Natural killer cell (primary cell): Measurements from ENCODE around the gene TLK1. TPM values are rescaled to one million over a fixed set of nuclear protein-coding genes. Genes with fewer than 3 reads are reported as not detected.

Experiments
- ATAC-seq, 3 donors: fragments of 150-1000 bp in 2 of 3; fragments of 200-7000 bp in 1 of 3; cut with Tn5 transposase; 1 replicate in 1 of 3; 2 replicates in 2 of 3; pipeline ENCODE4 v1.10.0; 2021; ENCODE audit warnings: mild to moderate bottlenecking in 2 of 3, moderate library complexity in 2 of 3
- DNase-seq, 2 donors: peaks; one replicate each; pipeline versions ENCODE4 v3.0.0 to v3.0.0-alpha.2; 2013 to 2021; ENCODE audit warnings: mixed read lengths in 1 of 2
- H3K27ac ChIP-seq: one replicate; pipeline ENCODE4 v1.5.1; 2013; ENCODE audit warnings: mild to moderate bottlenecking, low read length
- H3K27me3 ChIP-seq: one replicate; pipeline ENCODE4 v1.6.1; 2013; ENCODE audit warnings: low read length; ENCODE audit not compliant: control insufficient read depth, insufficient read depth
- H3K36me3 ChIP-seq: one replicate; pipeline ENCODE4 v1.6.1; 2013; ENCODE audit warnings: low read length; ENCODE audit not compliant: control insufficient read depth, insufficient read depth
- H3K4me1 ChIP-seq: one replicate; pipeline ENCODE4 v1.6.1; 2013; ENCODE audit warnings: low read length; ENCODE audit not compliant: control insufficient read depth, insufficient read depth
- H3K4me3 ChIP-seq: one replicate; pipeline ENCODE4 v1.5.1; 2013; ENCODE audit warnings: low read length
- H3K9me3 ChIP-seq: one replicate; pipeline ENCODE4 v1.6.1; 2013; ENCODE audit warnings: low read length; ENCODE audit not compliant: control insufficient read depth, insufficient read depth
- H3K27ac Mint-ChIP-seq, 2 donors: one replicate each; pipeline ENCODE4 v1.8.0; 2022; ENCODE audit warnings: mild to moderate bottlenecking in 2 of 2, mixed read lengths in 2 of 2, moderate library complexity in 1 of 2
- H3K27me3 Mint-ChIP-seq, 2 donors: one replicate each; pipeline ENCODE4 v1.8.0; 2022; ENCODE audit warnings: low read depth in 2 of 2, mixed read lengths in 2 of 2
- H3K36me3 Mint-ChIP-seq: one replicate; pipeline ENCODE4 v1.8.0; 2022; ENCODE audit warnings: mixed read lengths
- H3K4me1 Mint-ChIP-seq, 2 donors: one replicate each; pipeline ENCODE4 v1.8.0; 2022; ENCODE audit warnings: mixed read lengths in 2 of 2
- H3K4me3 Mint-ChIP-seq: one replicate; pipeline ENCODE4 v1.8.0; 2022; ENCODE audit warnings: mild to moderate bottlenecking, moderate library complexity, mixed read lengths
- H3K9me3 Mint-ChIP-seq, 2 donors: one replicate each; pipeline ENCODE4 v1.8.0; 2022; ENCODE audit warnings: mixed read lengths in 2 of 2
- WGBS: methylation state at CpG from one replicate; pipeline ENCODE4 v1.1.7; 2013; ENCODE audit warnings: missing lambda C conversion rate; ENCODE audit not compliant: insufficient coverage; 5-methylcytosine and 5-hydroxymethylcytosine counted together
- intact Hi-C: fragments of 100-400 bp; cut with micrococcal nuclease; formaldehyde crosslinking; loops from one replicate; pipeline ENCODE4 v1.14.2; 2022
- total RNA-seq, 4 donors: library from RNA; stranded (reverse); fragments of 120-200 nt in 1 of 4; gene quantifications; one replicate each; pipeline versions ENCODE4 v1.2.3 to v1.2.4, GENCODE V29; 2013 to 2022
- TF ChIP-seq, protein P1 (sequence below): fragments of 200-600 bp; IDR thresholded peaks from one replicate; pipeline ENCODE4 v1.8.0; 2022; ENCODE audit warnings: antibody characterized with exemption

The TLK1 gene
- total RNA-seq, 3 donors from 2014 or later (not counting 1 experiment from before 2014, with no cell fraction given) = 90.9 to 101 (median 91.2) TPM

DNA sequence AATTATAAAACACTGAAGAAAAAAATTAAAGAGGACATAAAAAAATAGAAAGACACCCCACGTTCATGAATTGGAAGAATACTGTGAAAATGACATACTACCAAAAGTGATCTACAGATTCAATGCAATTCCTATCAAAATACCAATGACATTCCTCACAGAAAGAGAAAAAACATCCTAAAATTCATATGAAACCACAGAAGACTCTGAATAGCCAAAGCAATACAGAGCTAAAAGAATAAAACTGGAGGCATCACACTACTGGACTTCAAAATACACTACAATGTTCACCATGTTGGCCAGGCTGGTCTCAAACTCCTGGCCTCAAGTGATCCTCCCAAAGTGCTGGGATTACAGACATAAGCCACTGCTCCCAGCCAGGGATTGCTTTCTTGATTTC lies 56.3 kb downstream of the TLK1 start:
- Mint-ChIP-seq H3K36me3 (peaks cover under 1% of the 10 kb centered on the region), H3K27me3 (no peaks in the 10 kb centered on the region), H3K27ac (peak overlapping the region in 1 of 2 donors; percentile 58), H3K9me3 (no peaks in the 10 kb centered on the region), H3K4me3 (no peak overlapping the region), H3K4me1 (peaks cover 61 to 74% of the 10 kb centered on the region in 2 donors)
- TF ChIP-seq, protein P1, sequence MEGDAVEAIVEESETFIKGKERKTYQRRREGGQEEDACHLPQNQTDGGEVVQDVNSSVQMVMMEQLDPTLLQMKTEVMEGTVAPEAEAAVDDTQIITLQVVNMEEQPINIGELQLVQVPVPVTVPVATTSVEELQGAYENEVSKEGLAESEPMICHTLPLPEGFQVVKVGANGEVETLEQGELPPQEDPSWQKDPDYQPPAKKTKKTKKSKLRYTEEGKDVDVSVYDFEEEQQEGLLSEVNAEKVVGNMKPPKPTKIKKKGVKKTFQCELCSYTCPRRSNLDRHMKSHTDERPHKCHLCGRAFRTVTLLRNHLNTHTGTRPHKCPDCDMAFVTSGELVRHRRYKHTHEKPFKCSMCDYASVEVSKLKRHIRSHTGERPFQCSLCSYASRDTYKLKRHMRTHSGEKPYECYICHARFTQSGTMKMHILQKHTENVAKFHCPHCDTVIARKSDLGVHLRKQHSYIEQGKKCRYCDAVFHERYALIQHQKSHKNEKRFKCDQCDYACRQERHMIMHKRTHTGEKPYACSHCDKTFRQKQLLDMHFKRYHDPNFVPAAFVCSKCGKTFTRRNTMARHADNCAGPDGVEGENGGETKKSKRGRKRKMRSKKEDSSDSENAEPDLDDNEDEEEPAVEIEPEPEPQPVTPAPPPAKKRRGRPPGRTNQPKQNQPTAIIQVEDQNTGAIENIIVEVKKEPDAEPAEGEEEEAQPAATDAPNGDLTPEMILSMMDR = no peak
- 100% methylated on average over 1 of the region's 1 CpG for WGBS
- Histone ChIP-seq H3K4me3 (no peak overlapping the region), H3K36me3 (no peaks in the 10 kb centered on the region), H3K27ac (no peak overlapping the region), H3K27me3 (no peaks in the 10 kb centered on the region), H3K9me3 (no peaks in the 10 kb centered on the region), H3K4me1 (no peaks in the 10 kb centered on the region)
- intact Hi-C loops = no loop called here
- no peak for DNase-seq
- ATAC-seq = no peak

DNA sequence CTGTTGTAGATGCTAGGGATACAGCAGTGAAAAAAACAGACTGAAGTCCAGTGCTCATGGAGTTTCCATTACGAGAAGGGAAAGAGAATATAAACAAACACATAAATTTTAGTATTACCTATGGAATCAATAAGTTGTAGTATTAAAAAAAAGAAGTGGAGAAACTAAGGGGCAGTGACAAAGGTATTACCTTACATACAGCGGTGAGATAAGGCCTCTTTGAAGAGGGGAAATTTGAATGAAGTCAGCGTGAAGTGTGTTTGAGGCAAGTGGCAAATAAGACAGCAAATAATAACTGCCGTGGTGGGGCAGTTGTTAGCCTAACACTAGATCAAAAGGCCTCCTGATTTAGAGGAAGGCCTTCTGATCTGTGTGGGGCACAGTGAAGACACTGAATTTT lies 57.9 kb downstream of the TLK1 start:
- Histone ChIP-seq H3K4me1 (no peaks in the 10 kb centered on the region), H3K36me3 (peaks cover 3% of the 10 kb centered on the region), H3K27ac (no peak overlapping the region), H3K4me3 (no peak overlapping the region), H3K27me3 (no peaks in the 10 kb centered on the region), H3K9me3 (peaks cover 2% of the 10 kb centered on the region)
- Mint-ChIP-seq H3K4me3 (no peak overlapping the region), H3K9me3 (peaks cover 0 to 10% of the 10 kb centered on the region in 2 donors), H3K4me1 (peaks cover 53 to 61% of the 10 kb centered on the region in 2 donors), H3K36me3 (peaks cover 17% of the 10 kb centered on the region), H3K27ac (peak overlapping the region; percentile 22 to 55), H3K27me3 (no peaks in the 10 kb centered on the region)
- intact Hi-C loops = no loop called here
- TF ChIP-seq, protein P1 = no peak
- ATAC-seq (peak in 1 of 3 donors; percentile 53), DNase-seq (peak in 1 of 2 donors; percentile 50)
- 42% methylated on average over 3 of the region's 4 CpGs for WGBS

DNA sequence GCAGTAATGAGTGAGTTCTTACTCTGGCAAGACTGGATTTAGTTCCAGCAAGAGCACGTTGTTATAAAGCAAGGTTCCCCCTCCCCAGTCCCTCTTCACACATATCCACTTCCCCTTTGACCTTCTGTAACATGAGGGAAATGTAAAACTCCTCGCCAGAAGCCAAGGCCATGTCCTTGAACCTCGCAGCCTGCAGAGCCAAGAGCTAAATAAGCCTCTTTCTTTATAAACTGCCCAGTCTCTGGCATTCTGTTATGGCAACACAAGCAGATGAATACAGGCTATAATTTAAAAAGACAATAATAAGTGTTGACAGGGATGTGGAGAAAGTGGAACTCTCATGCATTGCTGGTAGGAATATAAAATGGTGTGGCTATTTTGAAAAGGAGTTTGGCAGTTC lies 60.3 kb downstream of the TLK1 start:
- intact Hi-C loops = no loop called here
- no peak overlapping the region for H3K27ac Mint-ChIP-seq
- DNase-seq = no peak
- no peaks in the 10 kb centered on the region for H3K27me3 Mint-ChIP-seq
- H3K36me3 ChIP-seq = peaks cover 3% of the 10 kb centered on the region
- no peaks in the 10 kb centered on the region for H3K4me1 ChIP-seq
- TF ChIP-seq, protein P1 = no peak
- H3K27ac ChIP-seq = no peak overlapping the region
- 99% methylated on average over 3 of the region's 3 CpGs for WGBS
- peaks cover 5 to 20% of the 10 kb centered on the region in 2 donors for H3K9me3 Mint-ChIP-seq
- no peaks in the 10 kb centered on the region for H3K27me3 ChIP-seq
- no peak overlapping the region for H3K4me3 ChIP-seq
- no peak overlapping the region for H3K4me3 Mint-ChIP-seq
- peaks cover 30% of the 10 kb centered on the region for H3K36me3 Mint-ChIP-seq
- H3K9me3 ChIP-seq = peaks cover 6% of the 10 kb centered on the region
- H3K4me1 Mint-ChIP-seq = peaks cover 42 to 62% of the 10 kb centered on the region in 2 donors
- no peak for ATAC-seq

DNA sequence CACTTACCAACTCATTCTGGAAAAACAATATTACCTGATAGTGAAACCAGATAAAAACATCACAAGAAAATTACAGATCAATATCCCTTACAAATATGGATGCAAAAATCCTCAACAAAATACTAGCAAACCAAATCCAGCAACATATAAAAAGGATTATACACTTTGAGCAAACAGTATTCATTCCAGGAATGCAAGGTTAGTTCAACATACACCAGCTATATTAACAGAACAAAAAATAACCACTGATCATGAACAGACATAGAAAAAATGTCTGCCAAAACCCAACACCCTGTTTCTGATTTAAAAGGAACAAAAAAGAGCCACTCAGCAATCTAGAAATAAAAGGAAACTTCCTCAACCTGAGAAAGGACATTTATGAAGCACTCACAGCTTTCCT lies 62.1 kb downstream of the TLK1 start:
- Mint-ChIP-seq H3K36me3 (peaks cover 30% of the 10 kb centered on the region), H3K4me1 (peaks cover 38 to 60% of the 10 kb centered on the region in 2 donors), H3K9me3 (peaks cover 5 to 20% of the 10 kb centered on the region in 2 donors)

More for the DNA sequence above, 62.1 kb downstream of the TLK1 start:
- Mint-ChIP-seq H3K27ac (no peak overlapping the region), H3K4me3 (no peak overlapping the region), H3K27me3 (no peaks in the 10 kb centered on the region)
- intact Hi-C loops = no loop called here
- Histone ChIP-seq H3K9me3 (peaks cover 6% of the 10 kb centered on the region), H3K4me3 (no peak overlapping the region), H3K4me1 (no peaks in the 10 kb centered on the region), H3K27me3 (no peaks in the 10 kb centered on the region), H3K27ac (no peak overlapping the region), H3K36me3 (peaks cover 3% of the 10 kb centered on the region)
- TF ChIP-seq, protein P1 = no peak
- DNase-seq = no peak
- ATAC-seq = no peak
